Activated CD4-positive, alpha-beta T cell treated with anti-CD3 and anti-CD28 coated beads for 36 hours (primary cell): ENCODE measurements around the gene DUSP22. TPM values are rescaled to one million over a fixed set of nuclear protein-coding genes. Genes with fewer than 3 reads are reported as not detected.

Experiments
- ATAC-seq: fragments of 200-7000 bp; cut with Tn5 transposase; one replicate; pipeline ENCODE4 v1.10.0; 2021; ENCODE audit warnings: mild to moderate bottlenecking, moderate library complexity
- CTCF ChIA-PET: fragments of 350-600 bp; sonication (Branson Sonifier 250); formaldehyde crosslinking; loops from one replicate; lab custom pipeline; 2021; ENCODE audit warnings: antibody characterized with exemption; lab: Charles Lee
- POLR2A ChIA-PET: fragments of 350-600 bp; sonication (Branson Sonifier 250); formaldehyde crosslinking; loops from one replicate; lab custom pipeline; 2021; ENCODE audit warnings: antibody characterized with exemption, inconsistent platforms; lab: Charles Lee
- DNase-seq: peaks from one replicate; pipeline ENCODE4 v3.0.0-alpha.2; 2020
- H3K27ac Mint-ChIP-seq: one replicate; pipeline ENCODE4 v1.8.0; 2021; ENCODE audit warnings: mixed read lengths
- H3K27me3 Mint-ChIP-seq: one replicate; pipeline ENCODE4 v1.8.0; 2021; ENCODE audit warnings: mixed read lengths
- H3K36me3 Mint-ChIP-seq: one replicate; pipeline ENCODE4 v1.8.0; 2021; ENCODE audit warnings: low read depth, mixed read lengths
- H3K4me1 Mint-ChIP-seq: one replicate; pipeline ENCODE4 v1.8.0; 2021; ENCODE audit warnings: mixed read lengths
- H3K4me3 Mint-ChIP-seq: one replicate; pipeline ENCODE4 v1.8.0; 2021; ENCODE audit warnings: mild to moderate bottlenecking, moderate library complexity, mixed read lengths
- H3K9me3 Mint-ChIP-seq: one replicate; pipeline ENCODE4 v1.8.0; 2021; ENCODE audit warnings: low read depth, mixed read lengths
- intact Hi-C, 2 experiments: fragments of 100-400 bp; cut with DNase I in 1 of 2; cut with micrococcal nuclease in 1 of 2; formaldehyde crosslinking; loops; one replicate each; pipeline versions ENCODE4 v1.14.2 to v1.15.1; 2022 to 2024; cut with DNase I, micrococcal nuclease
- total RNA-seq, 2 experiments: library from RNA; stranded (reverse); gene quantifications; one replicate each; pipeline ENCODE4 v1.2.3, GENCODE V29; 2021

DUSP22 gene
- total RNA-seq, 2 experiments from 2014 or later, result 33.2 to 33.7 TPM

- Mint-ChIP-seq H3K4me3 (no peak overlapping the region), H3K36me3 (peaks cover 11% of the 10 kb centered on the region), H3K4me1 (peaks cover 20% of the 10 kb centered on the region), H3K27ac (no peak overlapping the region), H3K27me3 (no peaks in the 10 kb centered on the region), H3K9me3 (no peaks in the 10 kb centered on the region)
- intact Hi-C loops, result no loop called here
- no peak for DNase-seq
- CTCF ChIA-PET, result interaction anchor here (0.8 kb wide), 1 partner anchor 13 kb away, joined by 4 read pairs; no protein-coding TSS in a partner anchor
- POLR2A ChIA-PET, result no interaction called here
- no peak for ATAC-seq
Observed at GRCh38 chr6:343960-344815, 51.9 kb downstream of the DUSP22 start.

DNA sequence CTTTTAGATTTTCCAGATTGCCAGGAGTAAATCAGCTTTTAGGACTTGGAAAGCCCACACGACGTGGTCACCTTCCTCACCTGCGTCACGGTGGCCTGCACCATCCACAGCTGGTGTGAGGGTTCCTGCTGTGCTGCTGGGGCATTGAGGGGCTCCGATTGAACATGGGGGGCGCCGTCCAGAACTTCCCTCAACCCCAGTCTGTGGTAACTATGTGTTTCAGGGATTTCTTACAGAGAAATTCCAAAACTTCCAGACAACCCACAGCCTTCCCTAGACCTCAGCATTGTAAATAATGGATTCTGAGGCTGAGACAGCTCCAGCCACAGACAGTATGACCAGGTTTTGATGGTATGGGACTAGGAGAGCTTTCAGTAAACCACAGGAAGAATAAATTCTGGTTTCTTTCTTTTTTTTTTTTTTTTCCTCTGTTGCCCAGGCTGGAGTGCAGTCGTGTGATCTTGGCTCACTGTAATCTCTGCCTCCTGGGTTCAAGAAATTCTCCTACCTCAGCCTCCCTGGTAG, 52.6 kb downstream of the DUSP22 start:
- H3K9me3 Mint-ChIP-seq, result no peaks in the 10 kb centered on the region
- DNase-seq (no peak), ATAC-seq (no peak)
- H3K36me3 Mint-ChIP-seq, result peaks cover 17% of the 10 kb centered on the region
- no peak overlapping the region for H3K4me3 Mint-ChIP-seq
- no peaks in the 10 kb centered on the region for H3K27me3 Mint-ChIP-seq
- intact Hi-C loops, result no loop called here
- peaks cover 13% of the 10 kb centered on the region for H3K4me1 Mint-ChIP-seq
- POLR2A ChIA-PET, result no interaction called here
- H3K27ac Mint-ChIP-seq, result no peak overlapping the region
- CTCF ChIA-PET, result interaction anchor here (0.8 to 1.8 kb wide), 3 partner anchors 10 to 155 kb away, joined by 4 to 5 read pairs (median 4); no protein-coding TSS in a partner anchor

DNA sequence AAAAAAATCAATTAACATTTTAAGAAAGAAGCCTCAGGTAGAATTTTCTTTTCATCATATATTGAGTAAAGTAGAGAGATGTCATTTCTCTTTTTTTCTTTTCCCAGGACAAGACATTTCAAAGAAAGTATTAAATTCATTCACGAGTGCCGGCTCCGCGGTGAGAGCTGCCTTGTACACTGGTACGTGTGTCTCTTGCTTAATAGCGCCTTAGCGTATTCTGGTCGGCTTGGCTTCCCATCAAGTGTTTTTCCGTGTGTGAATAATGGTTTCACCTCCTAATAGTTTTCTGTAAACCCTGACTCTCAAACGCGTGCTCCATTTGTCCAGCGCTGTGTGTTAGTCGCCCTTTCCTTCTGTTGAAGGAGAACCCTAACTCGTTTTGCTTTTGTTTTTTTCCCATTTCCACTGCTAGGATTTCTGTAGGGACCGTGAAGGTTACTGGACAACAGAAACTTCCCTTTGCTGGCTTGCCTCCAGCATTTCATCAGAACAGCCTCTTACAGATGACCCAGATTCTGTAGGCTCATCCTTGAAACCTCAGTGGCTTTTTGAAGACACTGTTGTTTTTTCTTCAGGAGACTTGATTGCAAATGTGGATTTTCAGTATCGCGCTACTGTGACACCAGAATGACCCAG, 53.6 kb downstream of the DUSP22 start:
- intact Hi-C loops, result no loop called here
- H3K36me3 Mint-ChIP-seq, result peaks cover 17% of the 10 kb centered on the region
- DNase-seq (no peak), ATAC-seq (no peak)
- ChIA-PET POLR2A (no interaction called here), CTCF (interaction anchor here (0.8 to 1.8 kb wide), 2 partner anchors 9 to 60 kb away, joined by 3 to 5 read pairs; no protein-coding TSS in a partner anchor)
- H3K4me1 Mint-ChIP-seq, result peaks cover 5% of the 10 kb centered on the region
- no peak overlapping the region for H3K27ac Mint-ChIP-seq
- H3K27me3 Mint-ChIP-seq, result no peaks in the 10 kb centered on the region
- no peaks in the 10 kb centered on the region for H3K9me3 Mint-ChIP-seq
- no peak overlapping the region for H3K4me3 Mint-ChIP-seq

DNA sequence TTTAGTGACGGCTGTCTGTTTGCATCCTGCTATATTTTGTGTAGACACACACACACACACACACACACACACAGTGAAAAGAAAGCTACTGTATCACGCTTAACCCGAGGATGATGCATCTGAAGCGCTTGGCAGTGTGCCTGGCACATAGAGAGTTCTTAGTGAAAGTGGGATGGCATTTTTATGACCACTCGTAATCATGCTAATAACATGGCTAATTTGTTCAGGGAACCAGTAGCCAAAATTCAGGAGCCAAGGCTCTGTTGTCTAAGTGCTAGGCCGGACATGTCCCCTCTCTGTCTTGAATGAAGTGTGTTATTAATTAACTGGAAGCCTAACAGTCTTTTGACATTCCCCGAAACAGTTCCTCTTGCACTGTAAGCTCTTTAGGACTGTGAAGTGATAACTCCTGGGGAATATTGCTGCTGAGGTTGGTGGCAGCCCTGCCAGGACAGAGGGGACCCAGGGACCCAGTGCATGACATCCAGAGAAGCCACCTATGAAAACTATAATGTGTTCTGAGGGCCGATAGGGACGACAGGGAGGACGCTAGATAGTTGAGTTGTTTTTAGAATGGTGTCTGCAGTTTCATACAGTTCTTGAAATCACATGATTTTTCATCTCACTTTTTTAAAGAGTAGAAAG, 54.2 kb downstream of the DUSP22 start:
- H3K36me3 Mint-ChIP-seq, result peaks cover 15% of the 10 kb centered on the region
- H3K27me3 Mint-ChIP-seq, result no peaks in the 10 kb centered on the region
- H3K9me3 Mint-ChIP-seq, result no peaks in the 10 kb centered on the region
- ATAC-seq (no peak), DNase-seq (no peak)
- no peak overlapping the region for H3K4me3 Mint-ChIP-seq
- POLR2A ChIA-PET, result no interaction called here
- intact Hi-C loops, result no loop called here
- CTCF ChIA-PET, result interaction anchor here (0.8 to 1.8 kb wide), 2 partner anchors 9 to 60 kb away, joined by 3 to 5 read pairs; no protein-coding TSS in a partner anchor
- no peak overlapping the region for H3K27ac Mint-ChIP-seq
- peaks cover 3% of the 10 kb centered on the region for H3K4me1 Mint-ChIP-seq

GRCh38 chr6:347232-347631, 54.9 kb downstream of the DUSP22 start:
- ATAC-seq (no peak), DNase-seq (no peak)
- H3K27me3 Mint-ChIP-seq, result no peaks in the 10 kb centered on the region
- H3K4me1 Mint-ChIP-seq, result no peaks in the 10 kb centered on the region
- H3K36me3 Mint-ChIP-seq, result peaks cover 15% of the 10 kb centered on the region
- ChIA-PET POLR2A (no interaction called here), CTCF (no interaction called here)
- no peaks in the 10 kb centered on the region for H3K9me3 Mint-ChIP-seq
- H3K27ac Mint-ChIP-seq, result no peak overlapping the region
- H3K4me3 Mint-ChIP-seq, result no peak overlapping the region
- intact Hi-C loops, result no loop called here

DNA sequence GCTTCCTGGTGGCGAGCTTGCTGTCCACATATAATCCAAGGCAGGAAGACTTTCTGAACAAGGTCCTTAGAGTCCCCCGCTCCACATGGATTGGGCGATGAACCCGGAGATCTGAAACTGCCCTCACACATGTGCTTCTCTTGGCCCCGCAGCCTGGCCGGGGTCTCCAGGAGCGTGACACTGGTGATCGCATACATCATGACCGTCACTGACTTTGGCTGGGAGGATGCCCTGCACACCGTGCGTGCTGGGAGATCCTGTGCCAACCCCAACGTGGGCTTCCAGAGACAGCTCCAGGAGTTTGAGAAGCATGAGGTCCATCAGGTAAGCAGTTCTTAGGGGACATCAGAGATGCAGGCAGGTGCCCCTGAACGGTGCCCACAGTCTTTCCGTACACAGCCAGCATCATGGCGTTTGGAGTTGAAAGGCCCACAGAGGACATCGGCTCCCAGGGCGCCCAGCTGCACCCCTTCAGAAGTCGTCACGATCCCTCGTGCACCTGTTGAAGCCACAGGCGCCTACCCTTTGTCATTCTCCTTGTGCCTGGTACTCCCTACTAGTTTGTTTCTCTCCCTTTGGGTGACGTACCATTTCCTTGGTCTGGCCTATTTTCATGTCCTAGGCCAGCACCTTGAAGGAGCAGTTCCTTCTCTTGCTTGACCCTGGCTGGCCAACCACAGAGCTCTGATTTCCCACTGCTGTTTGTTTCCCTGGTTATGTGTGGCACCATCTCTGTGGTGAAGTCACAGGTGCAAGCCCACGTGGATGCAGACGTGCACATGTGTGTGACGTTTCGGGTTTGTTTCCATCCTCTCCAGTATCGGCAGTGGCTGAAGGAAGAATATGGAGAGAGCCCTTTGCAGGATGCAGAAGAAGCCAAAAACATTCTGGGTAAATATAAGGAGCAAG, 55.9 kb downstream of the DUSP22 start:
- H3K9me3 Mint-ChIP-seq, result no peaks in the 10 kb centered on the region
- peaks cover 15% of the 10 kb centered on the region for H3K36me3 Mint-ChIP-seq
- no peak overlapping the region for H3K27ac Mint-ChIP-seq
- H3K4me1 Mint-ChIP-seq, result no peaks in the 10 kb centered on the region
- ATAC-seq, result no peak
- H3K4me3 Mint-ChIP-seq, result no peak overlapping the region
- CTCF ChIA-PET, result interaction anchor here (0.6 kb wide), 1 partner anchor 1049 kb away, joined by 3 read pairs; no protein-coding TSS in a partner anchor
- POLR2A ChIA-PET, result no interaction called here
- DNase-seq, result no peak
- intact Hi-C loops, result no loop called here
- H3K27me3 Mint-ChIP-seq, result no peaks in the 10 kb centered on the region

DNA sequence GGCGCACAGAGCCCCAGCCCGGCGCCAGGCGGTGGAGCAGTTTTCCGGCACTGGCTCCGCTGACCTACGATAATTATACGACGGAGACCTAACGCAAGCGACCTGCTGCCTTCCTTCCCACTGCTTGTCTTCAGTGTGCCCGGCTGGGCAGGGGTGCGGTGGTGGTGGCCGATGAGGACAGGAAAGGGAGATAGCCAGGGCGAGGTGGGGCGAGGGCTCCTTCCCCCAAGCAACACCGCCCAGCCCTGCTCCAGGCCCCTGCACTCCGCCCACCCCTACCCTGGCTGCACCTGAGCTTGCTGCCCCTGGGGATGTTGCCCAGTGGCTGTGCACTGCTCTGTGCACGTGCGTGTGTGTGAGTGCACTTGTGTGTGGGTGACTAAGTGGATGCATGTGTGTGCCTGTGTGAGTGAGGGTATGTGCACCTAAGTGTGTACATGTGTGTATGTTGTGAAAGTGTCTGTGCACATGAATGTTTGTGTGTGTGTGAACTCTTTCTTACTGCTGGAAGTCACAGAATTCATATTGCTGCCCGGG, 56.6 kb downstream of the DUSP22 start:
- POLR2A ChIA-PET, result no interaction called here
- ATAC-seq, result no peak

DNA sequence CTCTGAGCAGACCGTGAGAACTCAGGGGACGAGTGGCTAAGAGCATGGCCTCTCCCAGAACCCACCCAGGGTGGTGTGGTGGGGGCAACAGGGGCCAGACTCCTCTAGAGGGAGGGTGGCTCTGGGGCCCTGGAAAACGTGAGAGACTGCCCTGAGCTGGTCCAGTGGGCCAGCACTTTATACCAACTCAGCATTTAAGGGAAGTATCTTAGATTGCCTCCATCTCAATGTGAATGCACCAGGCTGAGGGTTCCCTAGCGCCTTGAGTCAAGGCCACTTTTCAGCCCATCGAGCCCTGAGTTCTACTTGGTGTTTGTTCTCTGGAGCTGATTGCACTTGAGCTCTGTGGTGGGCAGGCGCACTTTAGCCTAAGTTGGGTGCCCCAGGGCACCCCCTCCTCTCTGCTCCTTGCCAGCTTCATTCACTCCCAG, 57.2 kb downstream of the DUSP22 start:
- Mint-ChIP-seq H3K4me1 (no peaks in the 10 kb centered on the region), H3K27me3 (no peaks in the 10 kb centered on the region), H3K9me3 (no peaks in the 10 kb centered on the region), H3K36me3 (peaks cover 15% of the 10 kb centered on the region), H3K27ac (no peak overlapping the region), H3K4me3 (no peak overlapping the region)
- intact Hi-C loops, result no loop called here
- ChIA-PET CTCF (interaction anchor here (0.7 to 1.0 kb wide), 2 partner anchors 17 to 652 kb away, joined by 3 to 5 read pairs; no protein-coding TSS in a partner anchor), POLR2A (interaction anchor here (0.6 kb wide), 1 partner anchor 37 kb away, joined by 3 read pairs; no protein-coding TSS in a partner anchor)
- DNase-seq (no peak), ATAC-seq (no peak)

More for the DNA sequence above, 56.6 kb downstream of the DUSP22 start:
- Mint-ChIP-seq H3K9me3 (no peaks in the 10 kb centered on the region), H3K4me3 (no peak overlapping the region), H3K4me1 (no peaks in the 10 kb centered on the region), H3K27ac (no peak overlapping the region), H3K27me3 (no peaks in the 10 kb centered on the region), H3K36me3 (peaks cover 15% of the 10 kb centered on the region)
- no peak for DNase-seq
- intact Hi-C loops, result no loop called here
- CTCF ChIA-PET, result interaction anchor here (0.6 kb wide), 1 partner anchor 1048 kb away, joined by 3 read pairs; no protein-coding TSS in a partner anchor

DNA sequence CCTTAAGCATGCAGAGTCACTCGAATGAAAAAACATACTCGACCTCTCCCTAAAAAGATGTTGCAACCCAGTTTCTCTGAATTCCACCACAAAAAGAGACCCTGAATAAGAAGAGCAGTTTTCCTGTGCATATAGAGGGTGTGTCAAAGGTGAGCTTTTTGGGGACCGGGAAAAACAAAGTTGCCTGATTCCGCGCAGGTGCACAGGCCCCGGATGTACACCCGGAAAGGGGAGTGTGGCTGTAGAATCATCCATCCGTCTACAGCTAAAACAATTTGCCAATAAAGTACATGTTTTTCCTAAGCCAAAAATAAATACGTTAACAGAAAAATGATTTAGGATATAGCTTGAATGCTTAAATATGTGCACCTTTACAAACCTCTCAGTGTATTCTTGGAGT, 58.1 kb downstream of the DUSP22 start:
- H3K27ac Mint-ChIP-seq, result no peak overlapping the region
- no peaks in the 10 kb centered on the region for H3K9me3 Mint-ChIP-seq
- no peak overlapping the region for H3K4me3 Mint-ChIP-seq
- POLR2A ChIA-PET, result no interaction called here
- intact Hi-C loops, result no loop called here
- H3K27me3 Mint-ChIP-seq, result no peaks in the 10 kb centered on the region
- CTCF ChIA-PET, result interaction anchor here (0.7 to 1.0 kb wide), 4 partner anchors 16 to 202 kb away, joined by 3 to 5 read pairs (median 4); no protein-coding TSS in a partner anchor
- DNase-seq (no peak), ATAC-seq (no peak)
- H3K36me3 Mint-ChIP-seq, result peaks cover 15% of the 10 kb centered on the region
- H3K4me1 Mint-ChIP-seq, result no peaks in the 10 kb centered on the region
